Skeletal muscle satellite cell (primary cell): ENCODE results near the gene ELOVL3.

Source experiments
- H3K27me3 ChIP-seq: 2 replicates; pipeline ENCODE4 v1.7.0; 2013; ENCODE audit warnings: low read length; ENCODE audit not compliant: control insufficient read depth, insufficient read depth
- H3K36me3 ChIP-seq: 2 replicates; pipeline ENCODE4 v1.7.0; 2013; ENCODE audit warnings: mild to moderate bottlenecking, control low read depth, low read length; ENCODE audit not compliant: insufficient read depth
- H3K4me1 ChIP-seq: 2 replicates; pipeline ENCODE4 v1.7.0; 2013; ENCODE audit warnings: low read length; ENCODE audit not compliant: control insufficient read depth, insufficient read depth
- H3K4me2 ChIP-seq: 2 replicates; pipeline ENCODE4 v1.7.0; 2013; ENCODE audit warnings: mild to moderate bottlenecking, low read length
- H3K4me3 ChIP-seq: 2 replicates; pipeline ENCODE4 v1.7.0; 2013; ENCODE audit warnings: low read length
- H3K9ac ChIP-seq: 2 replicates; pipeline ENCODE4 v1.7.0; 2013; ENCODE audit warnings: mild to moderate bottlenecking, low read depth, low read length, moderate library complexity
- H3K9me3 ChIP-seq: replicated peaks from 2 replicates; pipeline ENCODE4 v1.7.0; 2013; ENCODE audit warnings: mild to moderate bottlenecking, control low read depth, low read length

ELOVL3 gene

GRCh38 chr10:102230264-102230860 is 4.3 kb downstream of the ELOVL3 start:
- H3K4me1 ChIP-seq = peaks cover 46% of the 10 kb centered on the region

GRCh38 chr10:102230861-102231356 is 4.8 kb downstream of the ELOVL3 start:
- Histone ChIP-seq H3K36me3 (no peaks in the 10 kb centered on the region), H3K4me1 (peaks cover 46% of the 10 kb centered on the region), H3K9ac (peak overlapping the region; percentile 67), H3K4me2 (peak overlapping the region; percentile 86), H3K27me3 (no peaks in the 10 kb centered on the region), H3K4me3 (peak overlapping the region; percentile 67), H3K9me3 (no peaks in the 10 kb centered on the region)

More at GRCh38 chr10:102230264-102230860, 4.3 kb downstream of the ELOVL3 start:
- Histone ChIP-seq H3K4me3 (peak overlapping the region; percentile 67), H3K36me3 (no peaks in the 10 kb centered on the region), H3K9me3 (no peaks in the 10 kb centered on the region), H3K9ac (peak overlapping the region; percentile 67), H3K4me2 (peak overlapping the region; percentile 86), H3K27me3 (no peaks in the 10 kb centered on the region)

GRCh38 chr10:102231357-102232318 is 5.5 kb downstream of the ELOVL3 start:
- Histone ChIP-seq H3K4me2 (no peak overlapping the region), H3K4me3 (no peak overlapping the region), H3K36me3 (no peaks in the 10 kb centered on the region), H3K4me1 (peaks cover 47% of the 10 kb centered on the region), H3K9ac (no peak overlapping the region), H3K9me3 (no peaks in the 10 kb centered on the region), H3K27me3 (no peaks in the 10 kb centered on the region)

- H3K27me3 ChIP-seq = no peaks in the 10 kb centered on the region
Observed at GRCh38 chr10:102233997-102234396, 7.9 kb downstream of the ELOVL3 start.

GRCh38 chr10:102234888-102235597 is 8.9 kb downstream of the ELOVL3 start:
- Histone ChIP-seq H3K4me3 (peak overlapping the region; percentile 15), H3K4me2 (peak overlapping the region; percentile 77), H3K27me3 (no peaks in the 10 kb centered on the region), H3K4me1 (peaks cover 53% of the 10 kb centered on the region), H3K9me3 (no peaks in the 10 kb centered on the region), H3K36me3 (no peaks in the 10 kb centered on the region), H3K9ac (peak overlapping the region; percentile 3)

More at GRCh38 chr10:102233997-102234396, 7.9 kb downstream of the ELOVL3 start:
- Histone ChIP-seq H3K4me1 (peaks cover 51% of the 10 kb centered on the region), H3K36me3 (no peaks in the 10 kb centered on the region), H3K4me2 (no peak overlapping the region), H3K9ac (no peak overlapping the region), H3K9me3 (no peaks in the 10 kb centered on the region), H3K4me3 (no peak overlapping the region)

- H3K4me1 ChIP-seq = peaks cover 53% of the 10 kb centered on the region
- H3K9me3 ChIP-seq = no peaks in the 10 kb centered on the region
- H3K36me3 ChIP-seq = no peaks in the 10 kb centered on the region
- H3K27me3 ChIP-seq = no peaks in the 10 kb centered on the region
- H3K4me3 ChIP-seq = no peak overlapping the region
- H3K4me2 ChIP-seq = peak overlapping the region; percentile 47
- H3K9ac ChIP-seq = no peak overlapping the region
Observed at GRCh38 chr10:102235598-102235920, 9.5 kb downstream of the ELOVL3 start.

- Histone ChIP-seq H3K4me2 (peak overlapping the region; percentile 25), H3K4me3 (no peak overlapping the region), H3K4me1 (peaks cover 52% of the 10 kb centered on the region), H3K27me3 (no peaks in the 10 kb centered on the region), H3K9me3 (no peaks in the 10 kb centered on the region), H3K9ac (no peak overlapping the region), H3K36me3 (no peaks in the 10 kb centered on the region)
Observed at GRCh38 chr10:102236006-102236405, 9.9 kb downstream of the ELOVL3 start.

GRCh38 chr10:102237711-102238252 is 11.7 kb downstream of the ELOVL3 start:
- no peaks in the 10 kb centered on the region for H3K9me3 ChIP-seq
- no peak overlapping the region for H3K4me3 ChIP-seq
- H3K9ac ChIP-seq = no peak overlapping the region
- H3K36me3 ChIP-seq = no peaks in the 10 kb centered on the region
- no peak overlapping the region for H3K4me2 ChIP-seq
- peaks cover 61% of the 10 kb centered on the region for H3K4me1 ChIP-seq
- H3K27me3 ChIP-seq = no peaks in the 10 kb centered on the region

GRCh38 chr10:102240467-102241031 is 14.4 kb downstream of the ELOVL3 start:
- peak overlapping the region; percentile 80 for H3K4me3 ChIP-seq

GRCh38 chr10:102241032-102241443 is 14.9 kb downstream of the ELOVL3 start:
- Histone ChIP-seq H3K4me3 (peak overlapping the region; percentile 80), H3K9ac (peak overlapping the region; percentile 66), H3K4me2 (peak overlapping the region; percentile 94), H3K36me3 (no peaks in the 10 kb centered on the region), H3K4me1 (peaks cover 59% of the 10 kb centered on the region), H3K27me3 (no peaks in the 10 kb centered on the region), H3K9me3 (no peaks in the 10 kb centered on the region)

More at GRCh38 chr10:102240467-102241031, 14.4 kb downstream of the ELOVL3 start:
- peak overlapping the region; percentile 66 for H3K9ac ChIP-seq
- no peaks in the 10 kb centered on the region for H3K36me3 ChIP-seq
- H3K27me3 ChIP-seq = no peaks in the 10 kb centered on the region
- H3K4me1 ChIP-seq = peaks cover 64% of the 10 kb centered on the region
- H3K4me2 ChIP-seq = peak overlapping the region; percentile 94
- no peaks in the 10 kb centered on the region for H3K9me3 ChIP-seq
